K562 (cell line): ENCODE measurements around the gene PSMB8.

Experiments
- GTF2E2 ChIP-seq: fragments of 200-800 bp; sonication (Bioruptor generic); IDR thresholded peaks from 2 replicates; pipeline ENCODE4 v1.6.1; 2016; ENCODE audit warnings: missing genetic modification characterization, missing compliant biosample characterization
- HDGF ChIP-seq: fragments of 450-650 bp; IDR thresholded peaks from 2 replicates; pipeline ENCODE4 v1.6.1; 2016
- NFIC ChIP-seq: fragments of 450-650 bp; IDR thresholded peaks from 2 replicates; pipeline ENCODE4 v1.6.1; 2017; ENCODE audit warnings: mild to moderate bottlenecking, inconsistent platforms
- ZBTB8A ChIP-seq: fragments of 450-650 bp; IDR thresholded peaks from 2 replicates; pipeline ENCODE4 v1.6.1; 2018; ENCODE audit warnings: mild to moderate bottlenecking, moderate library complexity; ENCODE audit not compliant: partially characterized antibody
- ZNF3 ChIP-seq: fragments of 250-450 bp; sonication (Bioruptor Pico); IDR thresholded peaks from 2 replicates; pipeline ENCODE4 v1.5.0; 2021; ENCODE audit warnings: mild to moderate bottlenecking, moderate library complexity
- TF ChIP-seq, protein P1 (sequence below), 3 experiments: IDR thresholded peaks in 2 of 3; conservative IDR thresholded peaks in 1 of 3; 2 replicates each; pipeline ENCODE4 v1.5.1; 2011 to 2012; ENCODE audit warnings: low read length in 3 of 3, mild to moderate bottlenecking in 3 of 3, control low read depth in 2 of 3, improper control_type of control experiment in 1 of 3, inconsistent platforms in 1 of 3, low read depth in 1 of 3, mixed read lengths in 1 of 3, moderate library complexity in 1 of 3; ENCODE audit not compliant: insufficient read depth in 2 of 3
- TF ChIP-seq, protein P2 (sequence below), 2 experiments: fragments of 450-650 bp; formaldehyde crosslinking in 1 of 2; IDR thresholded peaks; 2 replicates each; pipeline versions ENCODE4 v1.4.0 to v1.6.1; 2014 to 2020; ENCODE audit warnings: mild to moderate bottlenecking in 2 of 2, borderline replicate concordance in 1 of 2, low read depth in 1 of 2

DNA sequence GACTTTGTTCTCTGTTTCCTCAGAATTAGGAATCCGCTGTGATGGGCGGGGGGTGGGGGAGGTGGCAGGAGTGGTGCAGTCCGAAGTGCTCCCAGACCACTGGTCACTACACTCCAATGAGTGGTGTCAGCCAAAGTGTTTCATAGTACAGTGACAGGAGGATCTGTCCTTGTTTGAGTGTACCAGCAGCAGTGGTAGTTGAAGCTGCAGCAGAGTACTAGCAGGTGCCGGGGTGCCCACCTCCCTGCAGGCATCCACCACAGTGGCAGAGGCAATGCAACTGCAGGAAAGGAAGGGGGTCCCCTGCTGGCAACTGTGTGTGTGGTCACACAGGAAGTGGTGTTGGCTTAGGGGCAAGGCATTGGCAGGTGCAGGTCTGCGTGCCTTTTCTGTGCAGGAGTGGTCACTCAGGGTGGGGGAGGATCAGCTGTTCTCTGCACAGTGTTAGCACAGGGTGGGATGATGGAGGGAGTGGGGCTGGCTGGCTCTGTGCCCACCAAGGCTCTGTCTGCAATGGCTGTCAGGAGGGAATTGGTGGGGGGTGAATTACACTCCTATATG is 36.7 kb downstream of the PSMB8 start:
- TF ChIP-seq, protein P1, sequence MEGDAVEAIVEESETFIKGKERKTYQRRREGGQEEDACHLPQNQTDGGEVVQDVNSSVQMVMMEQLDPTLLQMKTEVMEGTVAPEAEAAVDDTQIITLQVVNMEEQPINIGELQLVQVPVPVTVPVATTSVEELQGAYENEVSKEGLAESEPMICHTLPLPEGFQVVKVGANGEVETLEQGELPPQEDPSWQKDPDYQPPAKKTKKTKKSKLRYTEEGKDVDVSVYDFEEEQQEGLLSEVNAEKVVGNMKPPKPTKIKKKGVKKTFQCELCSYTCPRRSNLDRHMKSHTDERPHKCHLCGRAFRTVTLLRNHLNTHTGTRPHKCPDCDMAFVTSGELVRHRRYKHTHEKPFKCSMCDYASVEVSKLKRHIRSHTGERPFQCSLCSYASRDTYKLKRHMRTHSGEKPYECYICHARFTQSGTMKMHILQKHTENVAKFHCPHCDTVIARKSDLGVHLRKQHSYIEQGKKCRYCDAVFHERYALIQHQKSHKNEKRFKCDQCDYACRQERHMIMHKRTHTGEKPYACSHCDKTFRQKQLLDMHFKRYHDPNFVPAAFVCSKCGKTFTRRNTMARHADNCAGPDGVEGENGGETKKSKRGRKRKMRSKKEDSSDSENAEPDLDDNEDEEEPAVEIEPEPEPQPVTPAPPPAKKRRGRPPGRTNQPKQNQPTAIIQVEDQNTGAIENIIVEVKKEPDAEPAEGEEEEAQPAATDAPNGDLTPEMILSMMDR (IDR thresholded peaks at IDR 0.05 in 2 of 3, conservative IDR thresholded peaks at IDR 0.05 in 1 of 3; ENCODE audit: insufficient read depth in 2 of 3, low read depth in 1 of 3, low read length in 3 of 3), result 0 out of 6 replicates have a peak, but pooled peaks of 1 of the 3 experiments have one; percentile 12
- no peak for TF ChIP-seq HDGF
- no peak for TF ChIP-seq GTF2E2 (tag)
- TF ChIP-seq, protein P2, sequence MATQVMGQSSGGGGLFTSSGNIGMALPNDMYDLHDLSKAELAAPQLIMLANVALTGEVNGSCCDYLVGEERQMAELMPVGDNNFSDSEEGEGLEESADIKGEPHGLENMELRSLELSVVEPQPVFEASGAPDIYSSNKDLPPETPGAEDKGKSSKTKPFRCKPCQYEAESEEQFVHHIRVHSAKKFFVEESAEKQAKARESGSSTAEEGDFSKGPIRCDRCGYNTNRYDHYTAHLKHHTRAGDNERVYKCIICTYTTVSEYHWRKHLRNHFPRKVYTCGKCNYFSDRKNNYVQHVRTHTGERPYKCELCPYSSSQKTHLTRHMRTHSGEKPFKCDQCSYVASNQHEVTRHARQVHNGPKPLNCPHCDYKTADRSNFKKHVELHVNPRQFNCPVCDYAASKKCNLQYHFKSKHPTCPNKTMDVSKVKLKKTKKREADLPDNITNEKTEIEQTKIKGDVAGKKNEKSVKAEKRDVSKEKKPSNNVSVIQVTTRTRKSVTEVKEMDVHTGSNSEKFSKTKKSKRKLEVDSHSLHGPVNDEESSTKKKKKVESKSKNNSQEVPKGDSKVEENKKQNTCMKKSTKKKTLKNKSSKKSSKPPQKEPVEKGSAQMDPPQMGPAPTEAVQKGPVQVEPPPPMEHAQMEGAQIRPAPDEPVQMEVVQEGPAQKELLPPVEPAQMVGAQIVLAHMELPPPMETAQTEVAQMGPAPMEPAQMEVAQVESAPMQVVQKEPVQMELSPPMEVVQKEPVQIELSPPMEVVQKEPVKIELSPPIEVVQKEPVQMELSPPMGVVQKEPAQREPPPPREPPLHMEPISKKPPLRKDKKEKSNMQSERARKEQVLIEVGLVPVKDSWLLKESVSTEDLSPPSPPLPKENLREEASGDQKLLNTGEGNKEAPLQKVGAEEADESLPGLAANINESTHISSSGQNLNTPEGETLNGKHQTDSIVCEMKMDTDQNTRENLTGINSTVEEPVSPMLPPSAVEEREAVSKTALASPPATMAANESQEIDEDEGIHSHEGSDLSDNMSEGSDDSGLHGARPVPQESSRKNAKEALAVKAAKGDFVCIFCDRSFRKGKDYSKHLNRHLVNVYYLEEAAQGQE (IDR thresholded peaks at IDR 0.05; ENCODE audit: borderline replicate concordance), result no peak
- TF ChIP-seq, protein P2 (CRISPR knock-in tag; IDR thresholded peaks at IDR 0.05; ENCODE audit: low read depth), result no peak
- TF ChIP-seq NFIC, result no peak
- no peak for TF ChIP-seq ZNF3 (CRISPR knock-in tag)
- TF ChIP-seq ZBTB8A, result no peak
